DND-41 (cell line): Measurements from ENCODE around the gene CEMIP2.

ENCODE experiments used
- ATAC-seq: fragments of 200-7000 bp; cut with Tn5 transposase; 3 replicates; pipeline ENCODE4 v1.9.1; 2021; ENCODE audit warnings: low read depth; ENCODE audit not compliant: insufficient read depth
- DNase-seq: peaks from one replicate; pipeline ENCODE4 v3.0.0-alpha.2; 2020
- H2AFZ ChIP-seq: 2 replicates; pipeline ENCODE4 v1.6.0; 2012; ENCODE audit warnings: low read depth, low read length
- H3K27ac ChIP-seq: 2 replicates; pipeline ENCODE4 v1.5.1; 2012; ENCODE audit warnings: low read length, inconsistent platforms
- H3K27me3 ChIP-seq: fragments of 200-600 bp; sonication (generic); 2 replicates; pipeline ENCODE4 v1.6.0; 2012; ENCODE audit warnings: low read length, mild to moderate bottlenecking, inconsistent platforms; ENCODE audit not compliant: insufficient read depth, poor library complexity
- H3K36me3 ChIP-seq: 2 replicates; pipeline ENCODE4 v1.5.1; 2012; ENCODE audit warnings: low read length, inconsistent platforms; ENCODE audit not compliant: insufficient read depth
- H3K4me1 ChIP-seq: 2 replicates; pipeline ENCODE4 v1.5.1; 2012; ENCODE audit warnings: mild to moderate bottlenecking, low read length; ENCODE audit not compliant: insufficient read depth
- H3K4me2 ChIP-seq: 2 replicates; pipeline ENCODE4 v1.6.0; 2012; ENCODE audit warnings: mild to moderate bottlenecking, moderate library complexity, low read length, inconsistent platforms; ENCODE audit not compliant: insufficient read depth
- H3K4me3 ChIP-seq, 2 experiments: fragments of 200-600 bp in 1 of 2; shearing (Covaris generic) in 1 of 2; 2 replicates each; pipeline ENCODE4 v1.5.1; 2012 to 2016; ENCODE audit warnings: inconsistent platforms in 2 of 2, low read length in 2 of 2, mild to moderate bottlenecking in 2 of 2, low read depth in 1 of 2, moderate library complexity in 1 of 2
- H3K79me2 ChIP-seq: 2 replicates; pipeline ENCODE4 v1.6.0; 2012; ENCODE audit warnings: low read length, inconsistent platforms; ENCODE audit not compliant: insufficient read depth
- H3K9ac ChIP-seq: 2 replicates; pipeline ENCODE4 v1.6.0; 2012; ENCODE audit warnings: low read depth, mild to moderate bottlenecking, inconsistent platforms, low read length, moderate library complexity
- H3K9me3 ChIP-seq: 2 replicates; pipeline ENCODE4 v1.5.1; 2012; ENCODE audit warnings: low read length, moderate library complexity, mild to moderate bottlenecking, inconsistent platforms; ENCODE audit not compliant: insufficient read depth, severe bottlenecking
- H4K20me1 ChIP-seq: 2 replicates; pipeline ENCODE4 v1.6.0; 2012; ENCODE audit warnings: low read length; ENCODE audit not compliant: insufficient read depth
- EZH2 ChIP-seq: IDR thresholded peaks from 3 replicates; pipeline ENCODE4 v1.6.1; 2012; ENCODE audit warnings: borderline replicate concordance, low read depth, mild to moderate bottlenecking, moderate library complexity, low read length, inconsistent platforms; ENCODE audit not compliant: severe bottlenecking
- TF ChIP-seq, protein P1 (sequence below): IDR thresholded peaks from 2 replicates; pipeline ENCODE4 v1.5.1; 2012; ENCODE audit warnings: borderline replicate concordance, low read length, moderate library complexity, mild to moderate bottlenecking; ENCODE audit not compliant: poor library complexity, severe bottlenecking; ENCODE audit errors: extremely low read depth

The CEMIP2 gene

DNA sequence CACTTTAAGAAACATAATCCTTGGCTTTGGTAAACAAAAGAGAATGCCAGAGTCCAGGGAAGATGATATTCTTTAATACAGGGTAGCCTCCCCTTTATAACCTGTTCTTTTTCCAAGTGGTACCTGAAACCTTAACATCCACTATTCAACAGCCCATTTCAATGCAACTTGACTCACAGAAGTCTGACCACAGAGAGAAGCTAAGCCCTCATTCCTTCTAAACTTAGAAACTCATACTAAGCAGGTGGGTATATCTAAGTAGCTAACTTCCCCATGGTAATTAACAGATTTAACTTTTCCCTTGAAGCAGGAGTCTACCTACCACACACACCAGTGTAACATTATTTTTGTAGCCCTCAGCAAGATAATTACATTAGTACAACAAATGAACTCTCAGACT, 91.9 kb downstream of the CEMIP2 start:
- Histone ChIP-seq H3K79me2 (no peaks in the 10 kb centered on the region), H3K27ac (no peak overlapping the region), H3K4me3 (no peak overlapping the region), H3K36me3 (no peaks in the 10 kb centered on the region), H3K27me3 (no peaks in the 10 kb centered on the region), H3K9ac (no peak overlapping the region), H3K4me1 (no peaks in the 10 kb centered on the region), H3K4me2 (no peak overlapping the region), H3K9me3 (no peaks in the 10 kb centered on the region), H4K20me1 (no peaks in the 10 kb centered on the region), H2AFZ (no peak overlapping the region)
- DNase-seq (no peak), ATAC-seq (no peak)
- TF ChIP-seq, protein P1, sequence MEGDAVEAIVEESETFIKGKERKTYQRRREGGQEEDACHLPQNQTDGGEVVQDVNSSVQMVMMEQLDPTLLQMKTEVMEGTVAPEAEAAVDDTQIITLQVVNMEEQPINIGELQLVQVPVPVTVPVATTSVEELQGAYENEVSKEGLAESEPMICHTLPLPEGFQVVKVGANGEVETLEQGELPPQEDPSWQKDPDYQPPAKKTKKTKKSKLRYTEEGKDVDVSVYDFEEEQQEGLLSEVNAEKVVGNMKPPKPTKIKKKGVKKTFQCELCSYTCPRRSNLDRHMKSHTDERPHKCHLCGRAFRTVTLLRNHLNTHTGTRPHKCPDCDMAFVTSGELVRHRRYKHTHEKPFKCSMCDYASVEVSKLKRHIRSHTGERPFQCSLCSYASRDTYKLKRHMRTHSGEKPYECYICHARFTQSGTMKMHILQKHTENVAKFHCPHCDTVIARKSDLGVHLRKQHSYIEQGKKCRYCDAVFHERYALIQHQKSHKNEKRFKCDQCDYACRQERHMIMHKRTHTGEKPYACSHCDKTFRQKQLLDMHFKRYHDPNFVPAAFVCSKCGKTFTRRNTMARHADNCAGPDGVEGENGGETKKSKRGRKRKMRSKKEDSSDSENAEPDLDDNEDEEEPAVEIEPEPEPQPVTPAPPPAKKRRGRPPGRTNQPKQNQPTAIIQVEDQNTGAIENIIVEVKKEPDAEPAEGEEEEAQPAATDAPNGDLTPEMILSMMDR = no peak
- no peak for TF ChIP-seq EZH2

DNA sequence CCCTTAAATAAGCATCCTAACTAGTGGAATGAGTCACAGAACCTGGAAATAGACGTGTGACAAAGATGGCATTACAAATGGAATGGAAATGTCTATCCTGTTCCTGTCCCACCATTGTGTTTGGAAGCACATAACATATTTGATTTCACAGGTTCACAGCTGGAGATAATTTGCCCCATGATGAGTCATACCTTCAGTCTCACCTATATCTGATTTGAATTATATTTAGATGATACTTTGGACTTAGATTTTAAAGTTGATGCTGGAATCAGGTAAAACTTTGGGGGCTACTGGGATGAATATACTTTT, 92.5 kb downstream of the CEMIP2 start:
- Histone ChIP-seq H3K27me3 (no peaks in the 10 kb centered on the region), H3K27ac (no peak overlapping the region), H4K20me1 (no peaks in the 10 kb centered on the region), H3K9me3 (no peaks in the 10 kb centered on the region), H3K9ac (no peak overlapping the region), H3K4me2 (no peak overlapping the region), H2AFZ (no peak overlapping the region), H3K36me3 (no peaks in the 10 kb centered on the region), H3K4me1 (no peaks in the 10 kb centered on the region), H3K79me2 (no peaks in the 10 kb centered on the region), H3K4me3 (no peak overlapping the region)
- ATAC-seq (no peak), DNase-seq (no peak)
- TF ChIP-seq, protein P1 = no peak
- TF ChIP-seq EZH2 = no peak

DNA sequence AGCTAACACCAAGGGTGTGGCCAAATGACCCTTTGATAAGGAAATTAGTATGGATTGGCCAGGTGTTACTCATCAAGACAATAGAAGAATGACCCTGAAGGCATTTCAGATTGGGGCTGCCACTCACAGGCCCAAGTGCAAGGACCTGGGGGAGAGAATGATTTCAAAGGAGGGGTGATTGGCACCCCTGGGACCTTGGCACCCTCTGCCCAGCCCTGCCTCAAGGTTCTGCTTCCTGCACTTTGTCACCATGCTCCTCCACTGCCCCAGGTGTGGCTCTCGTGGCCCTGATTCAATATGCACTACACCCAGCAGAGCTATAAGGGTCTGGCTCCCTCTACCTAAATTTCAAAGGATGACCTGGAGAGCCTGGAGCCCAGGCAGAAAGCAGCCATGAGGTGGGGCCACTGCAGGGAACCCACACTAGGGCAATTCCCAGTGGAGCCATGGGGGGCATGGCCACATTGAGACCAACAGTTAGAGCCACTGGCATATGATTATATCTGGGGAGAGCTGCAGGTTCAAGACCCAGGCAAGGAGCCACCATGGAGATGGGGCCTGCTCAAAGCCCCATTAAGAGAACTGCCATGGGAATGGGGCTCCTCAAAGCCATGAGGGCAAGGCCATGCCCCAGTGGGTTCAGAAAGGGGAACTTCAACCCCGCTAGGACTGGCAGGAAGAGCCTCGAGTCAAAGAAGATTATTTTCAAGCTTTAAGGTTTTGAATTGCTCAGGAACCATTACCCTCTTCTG, 93.0 kb downstream of the CEMIP2 start:
- no peak for ATAC-seq

More for the DNA sequence above, 93.0 kb downstream of the CEMIP2 start:
- TF ChIP-seq, protein P1 = no peak
- no peak for TF ChIP-seq EZH2
- H3K4me1 ChIP-seq = no peaks in the 10 kb centered on the region
- no peak for DNase-seq
- H3K4me3 ChIP-seq = no peak overlapping the region
- no peak overlapping the region for H3K9ac ChIP-seq
- no peak overlapping the region for H3K27ac ChIP-seq
- H3K9me3 ChIP-seq = no peaks in the 10 kb centered on the region
- no peaks in the 10 kb centered on the region for H3K27me3 ChIP-seq
- H2AFZ ChIP-seq = no peak overlapping the region
- H3K36me3 ChIP-seq = no peaks in the 10 kb centered on the region
- no peaks in the 10 kb centered on the region for H4K20me1 ChIP-seq
- no peaks in the 10 kb centered on the region for H3K79me2 ChIP-seq
- no peak overlapping the region for H3K4me2 ChIP-seq
